Stimulated activated naive CD4-positive, alpha-beta T cell treated with Interleukin-2 at 50 U/mL for 16 hours (primary cell): Measurements from ENCODE around the gene ACACA.
"Not testable (repeated sequence)": the region's sequence is repeated elsewhere in the genome, so short reads cannot be mapped to it uniquely, and the experiment has no call there.

ENCODE experiments used
- DNase-seq: peaks from one replicate; lab custom pipeline; 2025; lab: John Stamatoyannopoulos, UW

The ACACA gene

DNA sequence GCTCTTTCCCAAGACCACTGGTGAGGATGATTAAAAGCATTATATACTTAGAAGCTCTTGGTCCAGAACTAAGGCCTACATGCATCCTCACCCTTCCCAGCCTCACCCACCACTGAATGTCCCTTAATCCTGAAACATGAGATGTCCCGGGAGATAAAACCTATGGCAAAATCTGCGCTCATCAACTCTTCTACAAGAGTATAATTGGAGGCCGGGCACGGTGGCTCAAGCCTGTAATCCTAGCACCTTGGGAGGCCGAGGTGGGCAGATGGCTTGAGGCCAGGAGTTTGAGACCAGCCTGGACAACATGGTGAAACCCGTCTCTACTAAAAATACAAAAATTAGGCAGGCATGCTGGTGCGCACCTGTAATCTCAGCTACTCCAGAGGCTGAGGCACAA lies 13.3 kb downstream of the ACACA start:
- DNase-seq = no peak

DNA sequence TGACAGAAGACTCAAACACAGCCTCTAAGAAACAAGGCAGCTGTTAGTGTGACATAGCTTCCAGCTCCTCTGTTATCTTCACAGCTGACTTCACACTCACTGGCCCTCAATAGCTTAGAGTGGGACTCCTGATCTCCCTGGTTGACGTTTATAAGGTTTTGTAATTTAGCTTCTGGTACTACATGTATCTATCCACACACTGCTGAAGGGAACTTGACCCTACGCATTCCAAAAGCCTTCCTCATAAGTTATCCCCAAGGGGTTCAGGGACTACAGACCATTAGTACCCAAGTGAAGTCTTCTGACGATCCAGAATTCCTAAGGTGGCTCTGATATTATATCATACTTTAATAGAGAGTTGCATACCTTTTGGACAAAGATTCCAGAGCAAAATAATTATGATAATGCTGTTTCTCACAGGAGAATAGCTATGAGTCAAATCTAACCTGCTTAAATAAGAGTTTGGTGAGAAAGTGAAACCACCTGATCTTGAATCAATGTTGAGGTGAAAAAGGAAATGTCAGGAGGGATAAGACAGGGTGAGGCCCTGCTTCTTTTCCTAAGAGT lies 14.5 kb downstream of the ACACA start:
- no peak for DNase-seq

DNA sequence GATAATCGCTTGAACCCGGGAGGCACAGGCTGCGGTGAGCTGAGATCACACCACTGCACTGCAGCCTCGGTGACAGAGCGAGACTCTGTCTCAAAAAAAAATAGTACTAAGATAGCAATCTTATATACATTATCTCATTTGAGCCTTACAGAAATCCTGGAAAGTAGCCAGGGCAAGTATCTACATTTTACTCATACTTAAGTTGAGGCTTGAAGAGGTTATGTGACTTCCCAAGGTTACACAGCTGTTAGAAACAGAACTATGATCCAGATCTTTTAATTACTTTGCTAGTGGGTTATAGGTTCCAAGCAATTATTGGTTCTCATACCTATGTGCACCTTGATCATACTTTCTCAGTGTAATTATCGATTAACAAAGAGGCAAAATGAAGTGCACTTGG lies 15.5 kb downstream of the ACACA start:
- no peak for DNase-seq

DNA sequence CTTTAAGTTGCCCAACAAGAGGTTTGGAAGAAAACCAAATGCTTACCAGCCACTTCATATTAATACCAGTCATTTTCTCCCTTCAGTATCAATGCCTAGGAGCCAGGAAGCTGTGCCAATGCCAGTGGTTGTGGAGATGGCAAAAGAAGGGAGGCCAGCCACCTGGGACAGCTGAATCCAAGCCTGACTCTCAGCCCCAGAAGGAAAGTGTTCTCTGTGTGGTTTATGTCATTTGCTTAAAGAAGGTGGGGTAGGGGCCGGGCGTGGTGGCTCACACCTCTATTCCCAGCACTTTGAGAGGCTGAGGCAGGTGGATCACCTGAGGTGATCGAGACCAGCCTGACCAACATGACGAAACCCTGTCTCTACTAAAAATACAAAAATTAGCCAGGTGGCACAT lies 17.5 kb downstream of the ACACA start:
- no peak for DNase-seq

DNA sequence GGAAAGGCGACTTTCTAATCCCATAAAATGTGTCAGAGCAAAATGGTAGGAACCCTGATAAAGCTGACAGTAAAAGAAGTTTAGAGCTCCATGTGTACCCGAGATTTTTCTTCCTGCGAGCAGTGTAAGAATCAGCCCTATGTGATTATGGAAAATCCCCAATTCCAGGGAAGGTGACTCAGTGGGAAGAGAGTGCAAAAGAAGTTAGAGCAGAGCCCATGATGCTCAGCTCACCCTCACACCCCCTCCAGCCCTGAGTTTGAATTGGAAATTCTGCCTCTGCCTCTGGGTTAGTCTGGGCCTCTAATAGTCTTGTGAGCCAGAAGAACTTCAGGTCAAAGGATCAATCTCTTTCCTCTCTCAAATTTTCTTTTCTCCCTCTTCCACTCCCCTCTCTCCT lies 18.4 kb downstream of the ACACA start:
- no peak for DNase-seq

DNA sequence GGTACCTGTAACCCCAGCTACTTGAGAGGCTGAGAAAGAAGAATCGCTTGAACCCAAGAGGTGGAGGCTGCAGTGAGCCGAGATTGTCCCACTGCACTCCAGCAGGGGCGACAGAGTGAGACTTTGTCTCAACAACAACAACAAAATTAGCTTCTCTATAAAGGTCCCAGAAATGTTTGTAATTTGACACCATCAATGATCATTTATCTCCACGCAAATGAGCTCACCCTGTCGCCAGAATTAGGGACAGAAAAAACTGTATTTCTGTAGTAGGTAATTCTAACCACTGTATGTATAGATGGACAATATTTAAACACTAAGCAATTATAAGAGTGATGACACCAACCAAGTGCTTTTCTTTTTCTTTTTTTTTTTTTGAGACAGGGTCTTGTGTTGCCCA lies 20.2 kb downstream of the ACACA start:
- no peak for DNase-seq

DNA sequence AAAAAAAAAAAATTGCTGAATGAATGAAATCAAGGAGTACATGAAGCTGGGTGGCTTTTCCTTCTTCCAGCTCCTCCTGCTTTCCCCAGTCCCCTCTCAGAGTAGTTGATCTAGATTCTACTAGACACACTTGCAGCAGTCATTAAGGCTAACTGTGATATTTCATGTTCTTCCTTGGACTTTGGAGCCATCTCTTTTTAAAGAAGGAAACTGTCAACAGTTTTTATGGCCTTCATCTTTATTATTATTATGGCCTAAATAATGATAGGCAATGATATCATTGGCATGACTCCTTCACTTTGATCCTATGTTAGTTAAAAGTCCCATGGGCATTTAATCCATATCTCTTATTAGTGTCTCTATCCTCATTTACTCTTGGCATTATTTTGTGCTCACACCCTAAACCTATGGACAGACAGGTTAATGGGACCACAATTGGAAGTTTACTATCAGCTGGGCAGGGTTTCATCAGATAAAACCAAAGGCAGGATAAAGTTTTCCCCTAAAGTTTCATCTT lies 21.1 kb downstream of the ACACA start:
- no peak for DNase-seq

DNA sequence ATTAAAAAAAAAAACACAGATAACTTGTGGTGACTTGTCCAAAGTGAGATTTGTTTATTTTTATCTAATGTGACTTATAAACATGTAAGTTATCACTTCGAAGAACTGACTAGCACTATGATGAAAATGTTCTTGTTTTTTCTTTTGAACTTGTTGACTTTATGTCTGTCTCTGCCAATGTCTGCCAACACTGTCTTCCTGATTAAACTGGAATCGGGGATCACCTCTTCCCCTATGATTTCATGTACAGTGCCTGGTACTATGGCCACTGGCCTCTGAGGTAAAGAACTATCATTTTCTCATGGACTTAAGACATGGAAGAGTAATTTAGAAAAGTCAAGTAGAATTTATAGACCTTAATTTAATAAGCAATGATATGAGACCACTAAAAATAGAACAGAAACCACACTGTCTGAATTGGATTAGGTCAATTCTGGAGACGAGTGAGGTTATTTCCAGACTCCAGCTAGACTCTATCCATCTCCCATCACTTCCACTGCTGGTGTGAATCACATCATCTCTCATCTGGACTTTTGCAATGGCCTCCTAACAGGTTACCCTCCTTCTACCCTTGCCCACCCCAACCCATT lies 22.0 kb downstream of the ACACA start:
- no peak for DNase-seq

DNA sequence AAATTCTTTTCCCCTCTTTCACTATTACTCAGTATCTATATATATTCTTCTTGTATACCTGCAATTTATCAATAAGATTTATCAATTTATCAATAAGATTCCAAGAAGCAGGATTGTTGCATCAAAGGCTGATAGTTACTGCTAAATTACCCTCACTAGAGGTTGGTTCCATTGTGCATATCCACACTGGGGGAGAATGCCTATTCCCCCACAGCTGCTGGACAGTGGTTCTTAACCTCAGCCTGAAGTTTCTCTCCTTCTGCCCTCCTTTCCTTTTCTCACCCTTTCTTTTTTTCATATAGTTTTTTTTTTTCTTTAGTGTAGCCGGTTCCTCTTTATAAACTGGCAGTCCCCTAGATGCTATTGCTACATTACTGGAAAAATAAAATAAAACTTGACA lies 24.6 kb downstream of the ACACA start:
- no peak for DNase-seq

DNA sequence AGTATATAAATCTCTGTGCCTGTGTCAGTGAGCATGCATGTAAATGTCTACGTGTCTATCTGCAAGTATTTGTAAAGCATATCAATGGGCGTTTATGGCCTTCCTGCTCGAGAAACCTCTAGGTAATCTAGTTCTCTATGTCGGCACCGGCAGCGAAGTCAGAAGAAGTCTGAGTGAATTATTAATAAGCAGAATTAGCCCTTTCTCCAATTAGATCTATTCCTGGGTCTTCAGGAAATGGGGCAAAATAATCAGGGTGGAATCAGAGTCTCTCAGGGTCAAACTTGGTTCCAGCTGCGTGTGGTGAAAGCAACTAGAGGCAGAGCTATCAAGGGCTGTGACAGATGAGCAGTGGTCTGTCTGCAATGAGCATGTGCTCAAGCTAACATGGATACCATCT lies 30.9 kb downstream of the ACACA start, which contains the start of gene C17orf78:
Gene C17orf78 (plus strand): TSS at position 280 of the 400 bp plus-strand sequence. CDS start 108 bp downstream, at position 388.
- DNase-seq = no peak

DNA sequence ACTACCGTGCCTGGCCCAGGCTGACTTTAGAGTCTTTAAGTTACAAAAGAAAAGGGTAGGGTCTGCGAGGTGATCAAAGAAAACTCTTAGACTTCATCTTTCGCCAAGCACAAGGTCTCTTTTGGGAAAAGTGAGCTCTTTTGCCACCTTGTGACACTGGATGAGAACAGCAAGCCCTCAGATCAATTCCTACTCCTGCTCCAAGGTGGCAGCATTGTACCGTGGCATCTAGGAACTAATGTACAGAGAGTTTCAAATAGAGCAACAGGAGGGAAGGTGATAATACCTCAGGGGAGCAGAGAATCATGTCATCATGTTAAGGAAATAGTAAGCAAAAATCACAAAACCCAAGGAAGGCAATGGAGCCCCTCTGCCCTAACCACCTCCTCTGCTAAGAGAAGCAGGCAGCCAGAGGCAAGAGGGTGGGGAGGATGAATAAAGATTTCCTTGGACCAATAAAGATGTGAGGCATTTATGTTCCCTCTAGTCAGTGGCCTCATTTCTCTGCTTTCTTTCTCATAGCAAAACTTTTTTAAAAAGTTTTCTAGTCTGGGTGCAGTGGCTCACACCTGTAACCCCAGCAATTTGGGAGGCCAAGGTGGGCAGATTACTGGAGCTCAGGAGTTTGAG lies 33.0 kb downstream of the ACACA start:
- DNase-seq = peak; percentile 41

DNA sequence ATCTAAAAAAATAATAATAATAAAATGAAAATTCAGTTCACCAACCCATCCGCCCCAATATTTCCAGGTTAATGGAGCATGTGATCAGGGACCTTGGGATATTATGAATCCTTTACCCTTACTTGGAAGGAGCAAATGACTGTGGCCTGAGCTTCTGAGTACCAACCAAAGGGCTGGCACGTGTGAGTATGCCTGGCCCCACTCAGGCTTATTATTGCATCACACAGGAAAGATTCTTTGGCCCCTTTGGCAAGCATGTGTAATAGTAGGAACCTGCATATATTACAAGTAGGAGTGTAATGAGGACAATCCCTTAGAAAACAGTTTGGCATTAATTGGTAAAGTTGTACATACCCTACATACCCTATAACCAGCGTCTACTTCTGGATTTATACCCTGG lies 38.1 kb downstream of the ACACA start:
- no peak for DNase-seq

DNA sequence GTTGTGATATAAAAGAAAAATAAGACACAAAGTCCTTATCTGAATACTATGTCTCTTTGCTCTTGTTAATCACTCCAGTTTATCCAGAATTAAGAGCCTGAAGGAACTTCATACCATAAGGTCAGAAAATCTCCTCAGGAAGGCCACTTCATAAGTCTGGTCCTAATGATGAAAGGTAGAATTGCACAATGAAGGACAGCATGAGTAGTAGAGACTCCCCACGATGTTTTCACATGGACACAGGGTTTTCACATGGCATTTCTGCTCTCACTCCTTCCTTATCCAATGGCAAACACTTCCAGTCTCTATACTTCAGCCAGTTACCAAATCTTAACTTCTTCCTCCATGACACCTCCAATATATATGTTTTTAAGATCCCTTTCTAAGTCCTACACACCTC lies 41.0 kb downstream of the ACACA start:
- DNase-seq = no peak

DNA sequence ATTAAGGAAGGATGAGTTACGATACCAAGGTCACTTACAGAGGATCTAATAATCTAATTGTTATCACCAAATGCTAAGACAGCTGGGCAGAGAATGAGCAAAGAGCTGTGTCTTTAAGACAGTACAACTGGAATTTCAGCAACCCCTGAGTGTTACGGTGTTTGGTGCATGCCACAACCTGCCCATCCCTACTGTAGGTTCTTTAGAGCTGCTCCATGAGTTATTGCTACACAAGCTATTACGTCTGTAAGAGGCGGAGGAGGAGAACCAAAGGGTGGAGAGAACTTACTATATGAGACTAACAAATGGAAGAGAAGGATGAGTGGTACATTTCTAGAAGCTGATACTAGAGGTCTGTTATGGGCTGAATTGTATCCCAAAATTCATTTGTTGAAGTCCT lies 45.1 kb downstream of the ACACA start:
- no peak for DNase-seq

DNA sequence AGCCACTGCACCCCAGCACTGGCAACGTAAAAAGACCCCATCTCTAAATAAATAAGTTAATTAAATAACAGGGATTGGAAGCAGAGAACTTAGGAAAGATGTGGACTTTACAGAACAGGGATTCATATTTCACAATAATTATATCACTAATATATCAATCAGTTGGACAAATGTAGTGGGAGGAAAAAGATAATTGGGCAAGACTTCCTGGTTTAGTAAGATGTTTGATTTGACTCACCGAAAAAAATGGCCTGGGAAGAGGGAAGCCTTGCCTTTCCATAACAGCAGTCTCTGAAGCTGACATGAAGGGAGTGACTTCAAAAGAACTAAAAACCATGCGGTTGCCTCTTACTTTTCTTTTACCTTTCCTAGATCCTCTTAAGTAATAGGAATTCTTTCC lies 46.0 kb downstream of the ACACA start:
- DNase-seq = no peak

DNA sequence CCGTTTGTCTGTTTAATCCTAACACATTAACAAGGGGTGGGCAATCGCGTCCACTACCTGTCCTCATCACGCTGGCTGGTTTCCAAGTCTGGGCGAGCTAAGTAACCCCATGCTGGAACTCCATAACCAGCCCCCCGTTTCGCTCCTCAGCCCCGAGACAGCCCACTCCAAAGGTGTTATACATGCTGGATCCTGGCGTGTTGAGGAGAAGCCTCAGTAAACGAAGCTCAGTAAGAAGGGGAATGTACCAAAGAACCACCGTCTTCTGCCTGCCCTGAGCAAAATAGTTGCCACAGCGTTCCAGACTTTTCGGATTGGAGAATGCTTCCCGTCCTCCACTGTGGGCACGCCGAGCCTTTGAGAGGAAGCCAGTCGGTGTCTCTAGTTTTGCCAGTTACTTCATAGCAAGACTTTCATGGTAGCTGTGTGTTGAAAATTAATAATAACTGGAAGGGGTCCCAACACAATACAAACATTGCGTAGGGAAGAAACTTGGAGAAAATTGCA lies 46.9 kb downstream of the ACACA start:
- no peak for DNase-seq

DNA sequence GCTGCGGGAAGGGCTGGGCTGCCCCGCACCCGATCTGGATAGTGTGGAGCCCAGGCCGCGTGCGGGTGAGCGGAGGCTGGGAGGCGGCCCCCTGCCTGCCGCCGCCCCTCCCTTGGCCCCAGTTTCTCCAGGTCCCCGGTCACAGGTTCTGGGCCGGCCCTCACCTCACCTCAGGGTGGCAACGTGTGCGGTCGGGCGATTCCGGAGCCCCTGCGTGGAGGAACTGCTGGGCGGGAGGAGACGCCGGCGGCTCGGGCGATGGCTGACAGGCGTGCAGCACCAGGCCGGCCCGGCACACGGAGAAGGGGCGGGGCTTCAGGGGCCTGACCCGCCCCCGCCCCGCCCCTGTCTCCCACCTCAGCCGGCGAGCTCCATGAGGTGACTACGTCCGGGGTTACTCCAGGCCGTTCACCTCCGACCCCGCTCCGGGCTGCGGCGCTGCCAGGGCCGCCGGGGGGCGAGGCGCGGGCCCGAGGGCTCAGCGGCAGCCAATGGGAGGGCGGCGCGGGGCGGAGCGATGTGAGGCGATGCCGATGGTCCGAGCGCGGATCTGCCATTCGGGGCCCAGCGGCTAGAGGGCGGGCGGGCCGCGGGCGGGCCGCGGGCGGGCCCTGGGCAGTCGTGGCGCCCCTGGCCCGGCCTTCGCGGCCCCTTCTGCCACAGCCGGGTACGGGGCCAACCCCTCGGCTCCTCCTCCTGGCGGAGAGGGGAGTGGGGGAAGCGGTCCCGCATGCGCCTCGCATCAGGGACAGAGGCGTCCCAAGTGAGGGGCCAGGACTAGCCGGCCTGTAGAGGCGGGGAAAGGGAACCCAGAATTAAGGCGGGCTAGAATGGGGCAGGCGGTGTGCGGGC lies 47.6 kb downstream of the ACACA start:
- DNase-seq = peak; percentile 89

DNA sequence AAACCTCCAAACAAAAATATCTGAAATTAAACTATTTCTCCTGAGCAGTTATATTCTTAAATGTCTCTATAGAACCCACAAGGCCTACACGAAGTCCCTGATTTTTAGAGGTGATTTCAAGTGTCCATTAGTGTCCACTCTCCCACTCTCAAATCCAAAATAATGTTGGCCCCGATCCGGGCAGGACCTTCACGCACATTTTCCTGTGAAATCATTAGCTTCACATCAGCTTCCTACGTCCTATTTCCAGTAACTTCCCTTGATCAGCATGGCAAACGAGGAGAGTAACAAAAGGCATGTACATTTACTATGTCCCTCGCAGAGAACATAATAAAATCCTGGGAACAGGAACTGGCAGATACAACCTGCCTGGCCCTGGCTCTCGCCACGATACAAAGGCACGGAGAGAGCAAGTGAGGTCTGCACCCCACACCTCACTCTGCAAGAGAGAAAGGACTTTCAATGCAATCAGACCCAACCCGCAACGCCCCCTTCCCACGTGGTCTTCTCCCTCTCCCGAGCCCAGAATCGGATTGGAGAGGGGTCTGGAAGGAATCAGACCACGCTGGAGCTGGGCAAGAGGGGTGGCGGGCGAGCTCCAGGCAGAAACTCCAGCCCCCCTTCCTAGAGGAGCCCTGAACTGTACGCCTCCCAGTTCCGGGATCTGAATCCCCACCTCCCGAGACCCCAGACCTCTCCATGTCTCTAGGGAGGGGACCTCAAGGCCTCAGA lies 48.4 kb downstream of the ACACA start:
- peak; percentile 23 for DNase-seq

DNA sequence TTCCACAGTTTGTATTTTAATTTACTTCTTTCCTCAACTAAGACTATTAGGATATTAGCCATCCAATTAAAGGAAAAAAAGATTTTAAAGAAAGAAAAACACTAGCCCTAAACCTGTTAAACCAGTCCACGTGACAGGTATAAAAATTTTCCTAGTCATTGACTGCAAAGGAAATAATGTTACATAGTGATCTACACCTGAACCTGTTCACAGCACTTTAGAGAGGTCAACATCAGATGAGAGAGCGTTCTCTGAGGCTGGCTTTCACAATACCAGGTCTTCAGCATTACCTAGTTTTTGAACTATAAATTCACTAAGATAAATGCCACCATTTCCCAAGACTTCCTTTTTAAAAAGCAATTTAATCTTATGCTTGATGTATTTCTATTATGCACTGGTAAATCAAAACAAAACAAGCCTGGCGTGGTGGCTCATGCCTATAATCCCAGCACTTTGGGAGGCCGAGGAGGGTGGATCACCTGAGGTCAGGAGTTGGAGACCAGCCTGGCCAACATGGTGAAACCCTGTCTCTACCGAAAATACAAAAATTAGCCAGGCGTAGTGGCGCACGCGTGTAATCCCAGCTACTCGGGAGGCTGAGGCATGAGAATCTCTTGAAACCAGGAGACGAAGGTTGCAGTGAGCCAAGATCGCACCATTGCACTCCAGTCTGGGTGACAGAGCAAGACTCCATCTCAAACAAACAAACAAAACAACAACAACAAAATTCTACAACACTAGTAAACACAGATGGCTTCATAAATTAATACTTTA lies 49.7 kb downstream of the ACACA start:
- DNase-seq = not testable (repeated sequence)

DNA sequence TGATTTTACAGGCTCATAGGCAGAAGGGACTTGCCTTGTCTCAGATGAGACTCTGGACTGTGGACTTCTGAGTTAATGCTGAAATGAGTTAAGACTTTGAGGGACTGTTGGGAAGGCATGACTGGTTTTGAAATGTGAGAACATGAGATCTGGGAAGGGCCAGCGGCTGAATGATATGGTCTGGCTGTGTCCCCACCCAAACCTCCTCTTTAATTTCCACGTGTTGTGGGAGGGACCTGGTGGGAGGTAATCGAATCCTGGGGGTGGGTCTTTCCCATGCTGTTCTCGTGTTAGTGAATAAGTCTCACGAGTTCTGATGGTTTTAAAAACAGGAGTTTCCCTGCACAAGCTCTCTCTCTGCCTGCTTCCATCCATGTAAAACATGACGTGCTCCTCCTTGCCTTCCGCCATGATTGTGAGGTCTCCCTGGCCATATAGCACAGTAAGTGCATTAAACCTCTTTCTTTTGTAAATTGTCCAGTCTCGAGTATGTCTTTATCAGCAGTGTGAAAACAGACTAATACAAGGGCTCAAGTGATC lies 59.7 kb downstream of the ACACA start:
- DNase-seq = not testable (repeated sequence)

DNA sequence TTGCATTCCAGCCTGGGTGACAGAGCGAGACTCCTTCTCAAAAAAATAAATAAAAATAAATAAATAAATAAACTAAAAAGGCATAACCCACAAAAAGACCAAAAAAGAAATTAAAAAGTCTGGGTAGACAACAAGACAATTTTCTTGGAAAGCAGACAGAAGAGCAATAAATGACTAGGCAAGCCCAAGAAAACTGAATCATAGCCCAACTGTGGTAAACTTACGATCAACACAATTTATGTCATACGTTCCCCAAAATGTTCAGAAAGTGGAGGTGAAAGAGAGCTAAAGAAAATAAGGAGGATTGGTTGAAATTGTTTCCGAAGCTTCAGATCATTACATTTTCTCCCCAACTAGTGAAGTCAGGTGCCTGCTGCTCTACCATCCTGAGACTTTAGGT lies 62.1 kb downstream of the ACACA start:
- DNase-seq = no peak
